Measurements from ENCODE around the gene APC. TPM values are rescaled to one million over a fixed set of nuclear protein-coding genes. Genes with fewer than 3 reads are reported as not detected.
A peak's percentile ranks its signal among the peaks of the same experiment; 100 is the strongest.

Gene APC
- total and polyA plus RNA-seq, 2 donors from 2014 or later, result 2.7 to 44.9 TPM

DNA sequence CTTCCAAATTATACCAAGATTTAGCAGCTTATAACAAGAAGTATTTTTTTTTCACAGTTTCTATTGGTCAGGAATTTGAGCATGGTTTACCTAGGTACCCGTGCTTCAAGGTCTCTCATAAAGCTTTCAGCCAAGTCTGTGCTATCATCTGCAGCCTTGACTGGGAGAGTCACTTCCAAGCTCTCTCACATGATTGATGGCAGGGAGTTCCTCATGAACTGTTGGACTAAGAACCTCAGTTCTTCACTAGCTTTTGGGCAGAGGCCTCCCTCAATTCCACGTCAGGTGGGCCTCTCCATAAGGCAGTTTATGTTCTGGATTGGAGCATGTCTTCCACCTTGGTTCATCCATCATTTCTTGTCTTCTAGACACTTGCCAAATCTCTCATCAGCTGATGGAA is 39.9 kb upstream of the APC start:
- FAIRE-seq (no peak), DNase-seq (no peak)
- Histone ChIP-seq H3K27me3 (ENCODE audit: control insufficient read depth, insufficient read depth, low read length) (no peaks in the 10 kb centered on the region), H3K4me3 (ENCODE audit: low read length in 3 of 3) (peak overlapping the region in 1 of 3 donors; percentile 62), H3K27ac (ENCODE audit: low read depth in 2 of 2, low read length in 2 of 2) (no peak overlapping the region), H3K9me3 (ENCODE audit: control insufficient read depth in 2 of 3, insufficient read depth in 1 of 3, low read length in 3 of 3) (no peaks in the 10 kb centered on the region), H3K36me3 (ENCODE audit: control insufficient read depth in 2 of 3, insufficient read depth in 3 of 3, low read length in 3 of 3) (no peaks in the 10 kb centered on the region), H3K9ac (ENCODE audit: low read length in 3 of 3) (no peak overlapping the region), H3K4me1 (ENCODE audit: control insufficient read depth in 2 of 3, insufficient read depth in 2 of 3, low read depth in 1 of 3, low read length in 3 of 3) (no peaks in the 10 kb centered on the region)
- intact Hi-C loops (cut with DNase I), result no loop called here
- TF ChIP-seq CTCF (IDR thresholded peaks at IDR 0.05; ENCODE audit: borderline replicate concordance, extremely low read depth, insufficient read depth), result no peak

DNA sequence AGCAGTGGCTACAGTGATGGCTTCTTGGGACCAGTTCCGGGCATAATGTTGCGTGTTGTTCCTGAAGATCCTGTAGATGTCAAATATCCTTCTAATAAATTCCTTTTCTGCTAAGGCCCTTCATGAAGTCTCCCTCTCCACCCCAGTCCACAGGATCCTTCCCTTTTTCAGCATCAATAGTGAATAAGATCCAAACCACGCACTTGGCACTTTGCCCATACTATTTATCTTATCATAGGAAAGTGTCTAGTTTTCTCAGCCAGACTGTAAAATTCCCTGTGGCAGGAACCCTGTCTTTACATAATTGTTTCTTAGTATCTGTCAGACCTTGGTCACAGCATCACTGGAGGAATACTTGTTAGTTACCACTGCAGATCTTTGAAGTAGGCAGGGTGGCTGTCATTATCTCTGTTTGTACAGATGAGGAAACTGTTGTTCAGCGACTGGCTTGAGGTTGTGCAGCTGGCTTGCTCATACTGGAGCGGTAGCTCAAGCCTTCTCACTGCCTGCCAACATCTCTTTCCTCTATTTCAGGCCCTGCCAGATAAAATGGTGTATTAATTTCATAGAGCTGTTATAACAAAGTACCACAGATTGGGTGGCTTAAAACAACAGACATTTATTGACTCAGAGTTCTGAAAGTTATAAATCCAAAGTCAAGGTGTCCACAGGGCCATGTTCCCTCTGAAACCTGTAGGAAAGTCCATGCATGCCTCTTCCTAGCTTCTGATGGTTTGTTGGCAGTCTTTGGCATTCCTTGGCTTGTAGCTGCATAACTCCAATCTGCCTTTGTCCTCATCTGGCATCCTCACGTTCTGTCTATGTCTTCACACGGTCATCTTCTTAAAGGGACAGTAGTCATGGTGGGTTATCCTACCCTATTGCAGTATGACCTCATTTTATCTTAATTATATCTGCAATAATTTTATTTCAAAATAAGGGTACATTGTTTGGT is 33.5 kb upstream of the APC start:
- H3K9me3 ChIP-seq (ENCODE audit: control insufficient read depth in 2 of 3, insufficient read depth in 1 of 3, low read length in 3 of 3), result no peaks in the 10 kb centered on the region
- FAIRE-seq (no peak), DNase-seq (no peak)
- peaks cover 0 to 3% (median 2%) of the 10 kb centered on the region in 3 donors for H3K4me1 ChIP-seq (ENCODE audit: control insufficient read depth in 2 of 3, insufficient read depth in 2 of 3, low read depth in 1 of 3, low read length in 3 of 3)
- no peak overlapping the region for H3K27ac ChIP-seq (ENCODE audit: low read depth in 2 of 2, low read length in 2 of 2)
- intact Hi-C loops (cut with DNase I), result no loop called here
- no peak overlapping the region for H3K4me3 ChIP-seq (ENCODE audit: low read length in 3 of 3)
- H3K9ac ChIP-seq (ENCODE audit: low read length in 3 of 3), result no peak overlapping the region
- TF ChIP-seq CTCF (IDR thresholded peaks at IDR 0.05; ENCODE audit: borderline replicate concordance, extremely low read depth, insufficient read depth), result no peak
- no peaks in the 10 kb centered on the region for H3K36me3 ChIP-seq (ENCODE audit: control insufficient read depth in 2 of 3, insufficient read depth in 3 of 3, low read length in 3 of 3)
- H3K27me3 ChIP-seq (ENCODE audit: control insufficient read depth, insufficient read depth, low read length), result no peaks in the 10 kb centered on the region

- DNase-seq, result no peak
- no peaks in the 10 kb centered on the region for H3K36me3 ChIP-seq (ENCODE audit: control insufficient read depth in 2 of 3, insufficient read depth in 3 of 3, low read length in 3 of 3)
- no peaks in the 10 kb centered on the region for H3K27me3 ChIP-seq (ENCODE audit: control insufficient read depth, insufficient read depth, low read length)
- no peak for FAIRE-seq
- H3K27ac ChIP-seq (ENCODE audit: low read depth in 2 of 2, low read length in 2 of 2), result no peak overlapping the region
- H3K9ac ChIP-seq (ENCODE audit: low read length in 3 of 3), result no peak overlapping the region
- no peaks in the 10 kb centered on the region for H3K9me3 ChIP-seq (ENCODE audit: control insufficient read depth in 2 of 3, insufficient read depth in 1 of 3, low read length in 3 of 3)
- no peak for TF ChIP-seq CTCF (IDR thresholded peaks at IDR 0.05; ENCODE audit: borderline replicate concordance, extremely low read depth, insufficient read depth)
- H3K4me3 ChIP-seq (ENCODE audit: low read length in 3 of 3), result peak overlapping the region in 2 of 3 donors; percentile 13 to 84
- intact Hi-C loops (cut with DNase I), result no loop called here
- H3K4me1 ChIP-seq (ENCODE audit: control insufficient read depth in 2 of 3, insufficient read depth in 2 of 3, low read depth in 1 of 3, low read length in 3 of 3), result peaks cover 0 to 5% (median 5%) of the 10 kb centered on the region in 3 donors
Measured at GRCh38 chr5:112706446-112707016, 31.2 kb upstream of the APC start.
